NCI-H1048 (cell line): Measurements from ENCODE around the gene CALHM1.
"Not testable (repeated sequence)": the region's sequence is repeated elsewhere in the genome, so short reads cannot be mapped to it uniquely, and the experiment has no call there.

Source experiments
- DNase-seq: peaks from one replicate; lab custom pipeline; 2025; lab: John Stamatoyannopoulos, UW

Gene CALHM1

DNA sequence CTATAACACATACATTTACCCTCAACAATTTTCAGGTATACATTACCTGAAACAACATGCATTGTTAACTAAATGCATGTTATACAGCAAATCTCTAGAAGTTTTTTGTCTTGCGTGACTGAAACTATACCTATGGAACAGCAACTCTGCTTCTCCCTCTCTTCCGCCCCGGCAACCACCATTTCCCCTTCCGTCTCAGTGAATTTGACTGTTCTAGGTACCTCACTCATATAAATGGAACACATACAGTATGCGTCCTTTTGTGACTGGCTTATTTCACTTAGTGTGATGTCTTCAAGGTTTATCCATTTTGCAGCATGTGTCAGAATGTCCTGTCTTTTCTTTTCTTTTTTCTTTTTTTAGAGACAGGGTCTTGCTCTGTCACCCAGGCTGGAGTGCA, 29.1 kb downstream of the CALHM1 start:
- no peak for DNase-seq

DNA sequence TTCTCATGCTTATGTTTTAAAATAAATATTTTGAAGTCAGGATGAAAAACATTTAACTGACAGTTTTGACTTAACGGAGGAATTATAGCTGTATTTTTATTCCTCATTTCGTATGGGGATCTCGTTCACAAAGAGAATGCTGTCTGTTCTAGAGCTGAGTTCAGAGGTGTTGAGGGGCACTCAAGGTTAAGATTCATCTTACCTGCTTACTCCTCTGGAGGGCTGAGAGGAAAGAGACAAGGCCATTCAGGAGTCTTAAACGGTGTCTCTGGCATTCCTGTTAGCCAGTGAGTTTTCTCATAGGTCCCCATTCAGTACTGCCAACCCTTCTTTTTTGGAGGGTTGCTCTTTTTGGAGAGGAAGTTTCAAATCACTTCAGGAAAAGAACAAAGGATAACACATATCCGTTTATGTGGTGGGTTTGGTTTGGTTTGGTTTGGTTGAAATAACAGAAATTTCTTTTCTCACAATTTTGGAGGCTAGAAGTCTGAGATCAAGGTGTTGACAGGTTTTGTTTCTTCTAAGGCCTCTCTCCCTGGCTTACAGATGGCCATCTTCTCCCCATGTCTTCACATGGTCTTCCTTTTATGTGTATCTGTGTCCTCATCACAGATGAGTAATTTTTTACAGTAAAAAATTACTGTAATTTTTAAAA, 29.6 kb downstream of the CALHM1 start:
- DNase-seq = no peak

DNA sequence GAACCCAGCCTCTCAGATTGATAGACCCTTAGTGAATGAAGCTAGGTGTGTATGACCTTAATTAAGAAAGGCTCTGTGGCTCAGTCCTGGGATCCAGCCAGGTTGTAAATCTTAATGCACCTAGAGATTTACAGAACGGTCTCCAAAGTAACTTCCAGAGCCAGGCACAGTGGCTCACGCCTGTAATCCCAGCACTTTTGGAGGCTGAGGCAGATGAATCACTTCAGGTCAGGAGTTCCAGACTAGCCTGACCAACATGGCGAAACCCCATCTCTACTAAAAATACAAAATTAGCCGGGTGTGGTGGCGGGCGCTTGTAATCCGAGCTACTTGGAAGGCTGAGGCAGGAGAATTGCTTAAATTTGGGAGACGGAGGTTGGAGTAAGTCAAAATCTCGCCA, 30.8 kb downstream of the CALHM1 start:
- no peak for DNase-seq

DNA sequence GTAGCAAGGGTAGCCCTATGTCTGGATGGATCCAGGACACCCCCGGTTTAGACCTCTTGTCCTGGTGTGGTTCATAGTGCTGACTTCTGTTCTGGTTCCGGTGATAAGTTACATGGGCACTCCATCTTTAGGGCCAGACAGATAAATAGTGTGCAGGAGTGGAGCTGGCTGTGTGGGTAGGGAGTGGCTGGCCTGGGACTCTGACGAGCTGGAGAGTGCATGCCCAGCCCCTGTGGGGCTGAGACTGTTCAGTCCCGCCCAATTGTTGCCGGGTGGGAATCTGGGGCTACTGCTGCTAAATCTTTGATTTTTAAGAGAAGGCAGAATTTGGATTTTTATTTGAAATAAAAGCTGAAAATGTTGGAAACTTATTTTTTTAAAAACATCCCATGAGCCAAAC, 35.0 kb downstream of the CALHM1 start:
- DNase-seq = no peak

DNA sequence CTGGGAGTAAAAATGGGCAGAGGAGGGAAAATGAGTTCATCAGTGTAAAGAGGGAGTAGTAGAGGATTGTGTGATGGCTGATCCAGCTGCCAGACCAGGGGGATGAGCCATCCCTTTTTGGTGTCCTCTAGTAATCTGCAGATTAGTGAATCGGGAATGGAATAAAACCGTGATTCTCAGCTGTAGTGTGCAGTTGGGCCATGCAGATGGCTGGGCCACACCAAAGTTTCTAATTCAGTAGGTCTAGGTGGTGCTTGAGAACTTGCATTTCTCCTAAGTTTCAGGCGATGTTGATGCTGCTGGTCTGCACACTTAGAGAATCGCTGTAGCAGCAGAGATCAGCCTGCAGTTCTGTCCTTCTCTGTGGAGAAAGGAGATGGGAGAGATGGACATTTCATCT, 39.6 kb downstream of the CALHM1 start:
- DNase-seq = no peak

DNA sequence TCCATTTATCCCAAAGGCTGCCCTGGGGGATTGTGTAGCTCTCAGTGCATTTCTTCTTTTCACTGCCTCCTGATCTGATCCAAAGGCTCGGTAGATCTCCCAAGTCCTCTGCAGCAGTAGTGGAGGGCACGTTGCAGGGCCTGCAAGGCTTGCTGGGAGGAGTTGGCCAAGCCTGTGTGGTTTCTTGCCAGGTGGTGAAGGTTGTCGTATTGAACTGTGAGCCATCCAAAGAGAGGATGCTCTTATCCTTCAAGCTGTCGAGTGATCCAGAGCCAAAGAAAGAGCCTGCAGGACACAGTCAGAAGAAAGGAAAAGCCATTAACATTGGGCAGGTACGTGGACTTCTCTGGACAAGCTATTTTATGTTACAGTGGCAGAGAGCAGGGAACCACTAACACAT, 41.1 kb downstream of the CALHM1 start:
- DNase-seq = no peak

DNA sequence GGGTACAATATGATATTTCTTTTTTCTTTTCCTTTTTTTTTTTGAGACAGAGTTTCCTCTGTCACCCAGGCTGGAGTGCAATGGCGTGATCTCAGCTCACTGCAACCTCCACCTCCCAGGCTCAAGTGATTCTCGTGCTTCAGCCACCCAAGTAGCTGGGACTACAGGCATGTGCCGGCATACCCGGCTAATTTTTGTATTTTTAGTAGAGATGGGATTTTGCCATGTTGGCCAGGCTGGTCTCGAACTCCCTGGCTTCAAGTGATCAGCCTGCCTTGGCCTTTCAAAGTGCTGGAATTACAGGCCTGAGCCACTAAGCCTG, 41.6 kb downstream of the CALHM1 start:
- DNase-seq = not testable (repeated sequence)

DNA sequence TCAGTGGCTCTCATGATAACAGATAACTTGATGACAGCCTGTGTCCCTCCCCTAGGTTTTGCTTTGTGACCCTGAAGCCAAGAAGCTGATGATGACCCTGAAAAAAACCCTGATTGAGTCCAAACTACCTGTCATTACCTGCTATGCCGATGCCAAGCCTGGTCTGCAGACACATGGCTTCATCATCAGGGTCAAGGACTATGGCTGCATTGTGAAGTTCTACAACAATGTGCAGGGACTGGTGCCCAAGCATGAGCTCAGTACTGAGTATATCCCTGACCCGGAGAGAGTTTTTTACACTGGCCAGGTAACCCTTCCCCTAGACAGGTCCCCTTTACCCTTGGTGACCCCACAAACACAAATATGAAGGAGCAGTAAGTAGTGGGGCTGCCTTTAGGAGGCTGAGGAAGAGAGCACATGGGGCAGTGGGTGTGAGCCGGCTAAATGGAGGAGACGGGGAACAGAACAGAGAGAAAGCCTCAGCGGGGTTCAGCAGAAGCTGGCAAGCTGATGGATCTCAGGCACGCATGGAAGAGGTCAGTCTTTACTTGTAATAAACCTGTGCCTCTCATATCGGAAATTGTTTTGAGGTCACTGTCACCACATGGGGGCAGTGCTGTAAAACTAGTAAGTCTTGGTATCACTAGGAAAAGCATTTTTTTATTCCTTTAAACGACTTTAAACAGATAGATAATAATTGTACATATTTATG, 42.1 kb downstream of the CALHM1 start:
- no peak for DNase-seq

DNA sequence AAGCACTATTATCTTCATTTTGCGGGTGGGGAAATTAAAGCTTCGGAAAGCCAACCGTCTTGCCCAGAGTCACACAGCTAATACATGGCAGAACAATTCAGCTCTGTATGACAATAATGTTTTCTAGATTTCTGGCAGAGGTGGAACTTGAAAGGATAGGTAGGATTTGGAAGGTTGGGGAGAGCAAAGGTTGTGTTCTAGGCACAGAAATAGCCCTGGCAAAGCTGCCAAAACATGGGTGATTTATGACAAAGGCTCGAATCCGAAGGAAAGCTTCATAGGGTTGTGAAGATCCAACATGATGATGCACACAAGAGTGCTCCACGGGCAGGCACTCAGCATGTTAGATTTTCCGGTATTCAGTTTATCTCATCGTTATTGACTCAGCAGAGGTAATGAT, 43.1 kb downstream of the CALHM1 start:
- no peak for DNase-seq

DNA sequence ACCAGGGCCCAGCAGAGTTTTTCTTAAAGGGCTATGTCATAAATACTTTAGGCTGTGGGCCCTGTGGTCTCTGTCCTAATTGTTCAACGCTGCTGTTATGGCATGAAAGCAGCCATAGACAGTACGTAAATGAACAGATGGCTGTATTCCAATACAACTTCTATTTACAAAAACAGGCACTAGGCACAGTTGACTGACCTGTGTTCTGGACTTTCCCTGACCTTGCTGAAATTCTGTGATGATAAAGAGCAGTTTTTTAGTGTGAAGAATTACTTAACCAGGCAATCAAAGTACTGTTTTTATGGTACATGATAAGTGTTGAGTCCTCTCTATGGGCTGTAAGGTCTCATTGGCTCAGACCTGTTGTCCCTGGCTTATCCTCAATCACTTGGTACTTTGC, 45.1 kb downstream of the CALHM1 start:
- no peak for DNase-seq
